A549 (cell line): ENCODE measurements around the gene MAGI1.

Experiments
- CBX2 ChIP-seq: fragments of 200-600 bp; sonication (generic); IDR thresholded peaks from 2 replicates; pipeline ENCODE4 v1.6.1; 2016; ENCODE audit warnings: low read depth, mild to moderate bottlenecking, borderline replicate concordance
- EP300 ChIP-seq, 2 experiments: fragments of >200 bp; sonication (Bioruptor Twin); formaldehyde crosslinking; IDR thresholded peaks; 2 replicates in 1 of 2; 3 replicates in 1 of 2; pipeline ENCODE4 v1.6.1; 2016 to 2017
- JUNB ChIP-seq: fragments of >200 bp; sonication (Bioruptor Twin); formaldehyde crosslinking; IDR thresholded peaks from 2 replicates; pipeline ENCODE4 v1.6.1; 2016
- POLR2A ChIP-seq: IDR thresholded peaks from 2 replicates; pipeline ENCODE4 v1.6.1; 2012; ENCODE audit warnings: mild to moderate bottlenecking, low read length
- POLR2AphosphoS2 ChIP-seq: conservative IDR thresholded peaks from 2 replicates; pipeline ENCODE4 v1.6.1; 2012; ENCODE audit warnings: low read length, improper control_type of control experiment, inconsistent platforms
- RAD21 ChIP-seq, 2 experiments: fragments of >200 bp in 1 of 2; sonication (Bioruptor Twin) in 1 of 2; formaldehyde crosslinking in 1 of 2; IDR thresholded peaks in 1 of 2; conservative IDR thresholded peaks in 1 of 2; 2 replicates in 1 of 2; 3 replicates in 1 of 2; pipeline ENCODE4 v1.6.1; 2012 to 2018; ENCODE audit warnings: inconsistent platforms in 1 of 2
- ZFP36 ChIP-seq: fragments of 450-650 bp; IDR thresholded peaks from 2 replicates; pipeline ENCODE4 v1.6.1; 2014; ENCODE audit warnings: borderline replicate concordance; ENCODE audit not compliant: partially characterized antibody
- TF ChIP-seq, protein P1 (sequence below): fragments of >200 bp; sonication (Bioruptor Twin); formaldehyde crosslinking; IDR thresholded peaks from 3 replicates; pipeline ENCODE4 v1.5.1; 2016
- TF ChIP-seq, protein P2 (sequence below): fragments of 150-350 bp; IDR thresholded peaks from 2 replicates; pipeline ENCODE4 v1.6.1; 2014; ENCODE audit warnings: low read depth, mild to moderate bottlenecking, low read length
- TF ChIP-seq, protein P3 (sequence below): fragments of 450-650 bp; IDR thresholded peaks from 2 replicates; pipeline ENCODE4 v1.6.1; 2014; ENCODE audit warnings: antibody characterized with exemption

DNA sequence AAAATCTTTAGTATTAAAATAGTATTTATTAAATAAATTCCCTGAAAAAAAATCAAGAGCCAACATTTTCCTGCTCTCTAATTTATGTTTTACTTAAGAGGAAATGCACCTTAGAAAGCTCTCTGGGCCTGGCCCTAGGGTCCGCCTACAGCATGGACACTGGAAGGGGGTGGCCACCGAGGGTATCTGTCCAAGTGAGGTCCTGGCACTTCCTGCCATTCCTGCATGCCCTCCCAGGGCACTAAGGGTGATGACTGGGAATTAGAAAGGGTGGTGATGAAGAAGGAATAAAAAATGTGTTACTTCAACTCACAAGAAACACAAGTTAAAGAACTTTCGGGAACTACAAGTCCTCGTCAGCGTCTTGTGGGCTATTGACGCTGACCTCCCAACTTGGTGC, 92.8 kb downstream of the MAGI1 start:
- TF ChIP-seq, protein P1, sequence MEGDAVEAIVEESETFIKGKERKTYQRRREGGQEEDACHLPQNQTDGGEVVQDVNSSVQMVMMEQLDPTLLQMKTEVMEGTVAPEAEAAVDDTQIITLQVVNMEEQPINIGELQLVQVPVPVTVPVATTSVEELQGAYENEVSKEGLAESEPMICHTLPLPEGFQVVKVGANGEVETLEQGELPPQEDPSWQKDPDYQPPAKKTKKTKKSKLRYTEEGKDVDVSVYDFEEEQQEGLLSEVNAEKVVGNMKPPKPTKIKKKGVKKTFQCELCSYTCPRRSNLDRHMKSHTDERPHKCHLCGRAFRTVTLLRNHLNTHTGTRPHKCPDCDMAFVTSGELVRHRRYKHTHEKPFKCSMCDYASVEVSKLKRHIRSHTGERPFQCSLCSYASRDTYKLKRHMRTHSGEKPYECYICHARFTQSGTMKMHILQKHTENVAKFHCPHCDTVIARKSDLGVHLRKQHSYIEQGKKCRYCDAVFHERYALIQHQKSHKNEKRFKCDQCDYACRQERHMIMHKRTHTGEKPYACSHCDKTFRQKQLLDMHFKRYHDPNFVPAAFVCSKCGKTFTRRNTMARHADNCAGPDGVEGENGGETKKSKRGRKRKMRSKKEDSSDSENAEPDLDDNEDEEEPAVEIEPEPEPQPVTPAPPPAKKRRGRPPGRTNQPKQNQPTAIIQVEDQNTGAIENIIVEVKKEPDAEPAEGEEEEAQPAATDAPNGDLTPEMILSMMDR: no peak
- TF ChIP-seq RAD21 (conservative IDR thresholded peaks at IDR 0.05 in 1 of 2, IDR thresholded peaks at IDR 0.05 in 1 of 2) (no peak), POLR2A (no peak), EP300 (IDR thresholded peaks at IDR 0.05) (no peak), JUNB (no peak), ZFP36 (no peak), POLR2AphosphoS2 (no peak), CBX2 (no peak)
- TF ChIP-seq, protein P2, sequence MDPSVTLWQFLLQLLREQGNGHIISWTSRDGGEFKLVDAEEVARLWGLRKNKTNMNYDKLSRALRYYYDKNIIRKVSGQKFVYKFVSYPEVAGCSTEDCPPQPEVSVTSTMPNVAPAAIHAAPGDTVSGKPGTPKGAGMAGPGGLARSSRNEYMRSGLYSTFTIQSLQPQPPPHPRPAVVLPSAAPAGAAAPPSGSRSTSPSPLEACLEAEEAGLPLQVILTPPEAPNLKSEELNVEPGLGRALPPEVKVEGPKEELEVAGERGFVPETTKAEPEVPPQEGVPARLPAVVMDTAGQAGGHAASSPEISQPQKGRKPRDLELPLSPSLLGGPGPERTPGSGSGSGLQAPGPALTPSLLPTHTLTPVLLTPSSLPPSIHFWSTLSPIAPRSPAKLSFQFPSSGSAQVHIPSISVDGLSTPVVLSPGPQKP: no peak
- TF ChIP-seq, protein P3, sequence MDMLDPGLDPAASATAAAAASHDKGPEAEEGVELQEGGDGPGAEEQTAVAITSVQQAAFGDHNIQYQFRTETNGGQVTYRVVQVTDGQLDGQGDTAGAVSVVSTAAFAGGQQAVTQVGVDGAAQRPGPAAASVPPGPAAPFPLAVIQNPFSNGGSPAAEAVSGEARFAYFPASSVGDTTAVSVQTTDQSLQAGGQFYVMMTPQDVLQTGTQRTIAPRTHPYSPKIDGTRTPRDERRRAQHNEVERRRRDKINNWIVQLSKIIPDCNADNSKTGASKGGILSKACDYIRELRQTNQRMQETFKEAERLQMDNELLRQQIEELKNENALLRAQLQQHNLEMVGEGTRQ: no peak
